HEK293T (cell line): ENCODE data around the gene ATP1A4.

Experiments used
- ARNT ChIP-seq: fragments of 450-650 bp; IDR thresholded peaks from 2 replicates; pipeline ENCODE4 v1.6.1; 2017; ENCODE audit warnings: mild to moderate bottlenecking
- BHLHE40 ChIP-seq: fragments of 450-650 bp; IDR thresholded peaks from 2 replicates; pipeline ENCODE4 v1.6.1; 2016; ENCODE audit warnings: mild to moderate bottlenecking, moderate library complexity, borderline replicate concordance
- ELF4 ChIP-seq: fragments of 450-650 bp; IDR thresholded peaks from 2 replicates; pipeline ENCODE4 v1.6.1; 2017; ENCODE audit warnings: antibody characterized with exemption
- FOXA1 ChIP-seq: fragments of 450-650 bp; IDR thresholded peaks from 2 replicates; pipeline ENCODE4 v1.6.1; 2016; ENCODE audit warnings: mild to moderate bottlenecking
- FOXM1 ChIP-seq: fragments of 450-650 bp; IDR thresholded peaks from 2 replicates; pipeline ENCODE4 v1.6.1; 2017; ENCODE audit warnings: mild to moderate bottlenecking, borderline replicate concordance
- HDGF ChIP-seq: fragments of 450-650 bp; IDR thresholded peaks from 2 replicates; pipeline ENCODE4 v1.6.1; 2017; ENCODE audit warnings: antibody characterized with exemption, borderline replicate concordance
- L3MBTL2 ChIP-seq: fragments of 450-650 bp; conservative IDR thresholded peaks from 2 replicates; pipeline ENCODE4 v1.6.1; 2016; ENCODE audit warnings: mild to moderate bottlenecking
- LEF1 ChIP-seq: fragments of 450-650 bp; IDR thresholded peaks from 2 replicates; pipeline ENCODE4 v1.6.1; 2017; ENCODE audit warnings: mild to moderate bottlenecking, borderline replicate concordance
- NFRKB ChIP-seq: fragments of 450-650 bp; IDR thresholded peaks from 2 replicates; pipeline ENCODE4 v1.6.1; 2016; ENCODE audit warnings: mild to moderate bottlenecking, moderate library complexity
- SP1 ChIP-seq: fragments of 450-650 bp; IDR thresholded peaks from 2 replicates; pipeline ENCODE4 v1.6.1; 2017
- TARDBP ChIP-seq: fragments of 450-650 bp; IDR thresholded peaks from 2 replicates; pipeline ENCODE4 v1.6.1; 2016
- ZNF384 ChIP-seq: fragments of 450-650 bp; IDR thresholded peaks from 2 replicates; pipeline ENCODE4 v1.6.1; 2016
- TF ChIP-seq, protein P1 (sequence below): fragments of 450-650 bp; IDR thresholded peaks from 2 replicates; pipeline ENCODE4 v1.6.1; 2016

- no peak for TF ChIP-seq L3MBTL2
- TF ChIP-seq NFRKB = no peak
- TF ChIP-seq ARNT = no peak
- TF ChIP-seq TARDBP = no peak
- TF ChIP-seq, protein P1, sequence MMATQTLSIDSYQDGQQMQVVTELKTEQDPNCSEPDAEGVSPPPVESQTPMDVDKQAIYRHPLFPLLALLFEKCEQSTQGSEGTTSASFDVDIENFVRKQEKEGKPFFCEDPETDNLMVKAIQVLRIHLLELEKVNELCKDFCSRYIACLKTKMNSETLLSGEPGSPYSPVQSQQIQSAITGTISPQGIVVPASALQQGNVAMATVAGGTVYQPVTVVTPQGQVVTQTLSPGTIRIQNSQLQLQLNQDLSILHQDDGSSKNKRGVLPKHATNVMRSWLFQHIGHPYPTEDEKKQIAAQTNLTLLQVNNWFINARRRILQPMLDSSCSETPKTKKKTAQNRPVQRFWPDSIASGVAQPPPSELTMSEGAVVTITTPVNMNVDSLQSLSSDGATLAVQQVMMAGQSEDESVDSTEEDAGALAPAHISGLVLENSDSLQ = no peak
- no peak for TF ChIP-seq BHLHE40
- no peak for TF ChIP-seq FOXM1
- TF ChIP-seq SP1 = no peak
- no peak for TF ChIP-seq FOXA1
- no peak for TF ChIP-seq ZNF384
- no peak for TF ChIP-seq ELF4
- no peak for TF ChIP-seq HDGF
- TF ChIP-seq LEF1 = no peak
Observed at GRCh38 chr1:160109686-160110085, 41.7 kb upstream of the ATP1A4 start.
